ENCODE data around the gene CCNC.

- TF ChIP-seq CTCF (IDR thresholded peaks at IDR 0.05) (no peak), POLR2AphosphoS5 (IDR thresholded peaks at IDR 0.05) (no peak), EP300 (IDR thresholded peaks at IDR 0.05) (no peak), POLR2A (IDR thresholded peaks at IDR 0.05) (no peak)
These were observed 66.7 kb downstream of the CCNC start for GRCh38 chr6:99501762-99502161.
